Neuronal stem cell (in vitro differentiated cells): ENCODE measurements around the gene CACNB3.

Source experiments
- DNase-seq: peaks from one replicate; pipeline ENCODE4 v3.0.0-alpha.2; 2013; ENCODE audit warnings: low spot score
- H2AFZ ChIP-seq: one replicate; pipeline ENCODE4 v1.6.1; 2013; ENCODE audit warnings: mild to moderate bottlenecking, low read length, inconsistent platforms
- H2AK5ac ChIP-seq: 2 replicates; pipeline ENCODE4 v1.6.1; 2013; ENCODE audit warnings: low read depth, mild to moderate bottlenecking, inconsistent platforms, low read length, moderate library complexity, mixed read lengths
- H2BK120ac ChIP-seq: 2 replicates; pipeline ENCODE4 v1.6.1; 2013; ENCODE audit warnings: low read depth, mild to moderate bottlenecking, inconsistent platforms, low read length, moderate library complexity, mixed read lengths
- H2BK12ac ChIP-seq: one replicate; pipeline ENCODE4 v1.6.1; 2013; ENCODE audit warnings: low read length, inconsistent platforms
- H2BK15ac ChIP-seq: 2 replicates; pipeline ENCODE4 v1.6.1; 2013; ENCODE audit warnings: mild to moderate bottlenecking, low read length, inconsistent platforms, mixed read lengths
- H2BK5ac ChIP-seq: one replicate; pipeline ENCODE4 v1.6.1; 2013; ENCODE audit warnings: inconsistent platforms, mild to moderate bottlenecking, low read length, moderate library complexity
- H3K14ac ChIP-seq: one replicate; pipeline ENCODE4 v1.6.1; 2013; ENCODE audit warnings: low read length, inconsistent platforms
- H3K18ac ChIP-seq: 2 replicates; pipeline ENCODE4 v1.6.1; 2013; ENCODE audit warnings: low read length, inconsistent platforms
- H3K23ac ChIP-seq: 2 replicates; pipeline ENCODE4 v1.6.1; 2013; ENCODE audit warnings: low read depth, mild to moderate bottlenecking, mixed read lengths, low read length, inconsistent platforms; ENCODE audit not compliant: poor library complexity
- H3K27ac ChIP-seq: replicated peaks from 3 replicates; pipeline ENCODE4 v1.5.1; 2013; ENCODE audit warnings: low read length, inconsistent platforms
- H3K27me3 ChIP-seq, 3 experiments: 2 replicates each; pipeline ENCODE4 v1.6.1; 2013; ENCODE audit warnings: low read length in 3 of 3, mild to moderate bottlenecking in 2 of 3, inconsistent platforms in 1 of 3, low read depth in 1 of 3, mixed read lengths in 1 of 3, moderate library complexity in 1 of 3; ENCODE audit not compliant: control insufficient read depth in 3 of 3, insufficient read depth in 3 of 3
- H3K36me3 ChIP-seq, 2 donors: replicated peaks in 1 of 2; 2 replicates each; pipeline ENCODE4 v1.6.1; 2013; ENCODE audit warnings: low read length in 2 of 2; ENCODE audit not compliant: control insufficient read depth in 2 of 2, insufficient read depth in 2 of 2
- H3K4ac ChIP-seq: 2 replicates; pipeline ENCODE4 v1.6.1; 2013; ENCODE audit warnings: inconsistent platforms, mild to moderate bottlenecking, low read length, moderate library complexity
- H3K4me1 ChIP-seq, 2 donors: 1 replicate in 1 of 2; 2 replicates in 1 of 2; pipeline ENCODE4 v1.6.1; 2013; ENCODE audit warnings: low read length in 2 of 2, low read depth in 1 of 2; ENCODE audit not compliant: control insufficient read depth in 2 of 2, insufficient read depth in 1 of 2
- H3K4me2 ChIP-seq: one replicate; pipeline ENCODE4 v1.6.1; 2013; ENCODE audit warnings: mild to moderate bottlenecking, low read length, inconsistent platforms; ENCODE audit not compliant: insufficient read depth, poor library complexity, severe bottlenecking
- H3K4me3 ChIP-seq, 2 donors: 2 replicates each; pipeline ENCODE4 v1.5.1; 2013; ENCODE audit warnings: low read length in 2 of 2, mild to moderate bottlenecking in 2 of 2, inconsistent platforms in 1 of 2, moderate library complexity in 1 of 2
- H3K79me1 ChIP-seq: one replicate; pipeline ENCODE4 v1.6.1; 2013; ENCODE audit warnings: low read depth, mild to moderate bottlenecking, inconsistent platforms, low read length, moderate library complexity
- H3K9ac ChIP-seq: one replicate; pipeline ENCODE4 v1.6.1; 2013; ENCODE audit warnings: mild to moderate bottlenecking, low read depth, low read length, inconsistent platforms; ENCODE audit not compliant: poor library complexity
- H3K9me3 ChIP-seq, 2 donors: replicated peaks in 1 of 2; 2 replicates each; pipeline versions ENCODE3 to v1.6.1; 2013; ENCODE audit warnings: low read length in 2 of 2, mild to moderate bottlenecking in 2 of 2, inconsistent platforms in 1 of 2, low read depth in 1 of 2, mixed read lengths in 1 of 2, moderate library complexity in 1 of 2; ENCODE audit not compliant: control insufficient read depth in 2 of 2, insufficient read depth in 1 of 2
- H4K8ac ChIP-seq: one replicate; pipeline ENCODE4 v1.6.1; 2013; ENCODE audit warnings: low read depth, mild to moderate bottlenecking, inconsistent platforms, low read length, moderate library complexity
- H4K91ac ChIP-seq: one replicate; pipeline ENCODE4 v1.6.1; 2013; ENCODE audit warnings: low read length, low read depth, mild to moderate bottlenecking, inconsistent platforms; ENCODE audit not compliant: poor library complexity
- WGBS, 2 donors: extraction: QIAGEN DNeasy Blood & Tissue Kit; methylation state at CpG; one replicate each; pipeline ENCODE4 v1.1.7; 2013; ENCODE audit warnings: missing lambda C conversion rate in 2 of 2, mixed read lengths in 1 of 2; ENCODE audit not compliant: insufficient read length in 2 of 2, insufficient replicate concordance in 1 of 2; ENCODE audit errors: extremely low coverage in 2 of 2; 5-methylcytosine and 5-hydroxymethylcytosine counted together

CACNB3 gene

DNA sequence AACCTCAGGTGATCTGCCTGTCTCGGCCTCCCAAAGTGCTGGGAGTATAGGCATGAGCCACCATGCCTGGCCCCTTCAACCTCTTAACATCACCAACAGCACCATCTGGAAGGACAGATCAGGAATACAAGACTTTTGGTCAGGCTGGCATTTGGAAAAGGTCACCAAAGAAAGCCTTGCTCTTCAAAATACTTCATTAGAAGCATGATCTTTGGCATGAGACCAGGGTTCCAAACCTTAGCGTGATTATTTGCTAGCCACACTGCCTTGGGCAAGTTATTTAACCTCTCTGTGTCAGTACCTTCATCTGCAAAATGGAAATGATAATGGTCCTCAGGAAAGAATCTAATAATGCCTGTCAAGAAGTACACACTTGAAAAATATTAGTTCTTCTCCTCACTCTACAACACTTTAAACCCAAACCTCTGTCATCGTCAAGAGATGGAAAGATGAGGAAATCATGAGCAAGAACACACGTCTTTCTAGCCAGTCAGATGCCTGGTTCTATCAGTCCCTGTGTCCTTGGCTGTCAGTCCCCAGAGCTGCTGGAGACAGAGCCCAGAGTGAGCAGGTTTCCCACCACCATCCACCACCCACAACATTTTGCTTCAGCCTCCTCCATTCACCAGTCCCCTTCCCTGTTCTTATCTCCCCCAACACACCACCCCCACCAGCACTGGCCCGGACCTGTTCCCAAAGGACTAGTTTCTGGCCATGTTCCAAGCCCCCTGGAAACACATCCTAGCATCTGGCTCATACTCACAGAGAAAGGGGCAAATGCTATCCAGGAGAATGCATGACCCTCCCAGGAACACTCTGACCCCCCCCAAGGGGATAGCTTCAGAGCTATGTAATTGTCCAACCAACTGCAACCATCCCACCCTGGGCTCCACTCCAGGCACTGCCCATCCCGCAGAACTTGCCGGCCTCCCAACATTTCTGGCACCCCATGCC, 31.4 kb upstream of the CACNB3 start:
- Histone ChIP-seq H4K91ac (no peak overlapping the region), H3K18ac (no peak overlapping the region), H3K79me1 (peaks cover 17% of the 10 kb centered on the region), H3K27me3 (no peaks in the 10 kb centered on the region), H2BK15ac (peak overlapping the region; percentile 88), H4K8ac (no peak overlapping the region), H2BK5ac (peak overlapping the region; percentile 78), H3K9me3 (no peaks in the 10 kb centered on the region), H3K27ac (no peak overlapping the region), H3K4me1 (peaks cover 13 to 16% of the 10 kb centered on the region in 2 donors), H3K4ac (no peak overlapping the region), H2AFZ (no peak overlapping the region), H3K14ac (no peak overlapping the region), H3K4me2 (peak overlapping the region; percentile 87), H2BK12ac (no peak overlapping the region), H3K4me3 (peak overlapping the region; percentile 1 to 86), H3K36me3 (peaks cover 13 to 15% of the 10 kb centered on the region in 2 donors), H2BK120ac (no peak overlapping the region), H3K23ac (no peak overlapping the region), H3K9ac (peak overlapping the region; percentile 94), H2AK5ac (peak overlapping the region; percentile 94)
- no peak for DNase-seq
- no CpG with 5 or more reads among the region's 7 CpGs for WGBS, 2 donors

DNA sequence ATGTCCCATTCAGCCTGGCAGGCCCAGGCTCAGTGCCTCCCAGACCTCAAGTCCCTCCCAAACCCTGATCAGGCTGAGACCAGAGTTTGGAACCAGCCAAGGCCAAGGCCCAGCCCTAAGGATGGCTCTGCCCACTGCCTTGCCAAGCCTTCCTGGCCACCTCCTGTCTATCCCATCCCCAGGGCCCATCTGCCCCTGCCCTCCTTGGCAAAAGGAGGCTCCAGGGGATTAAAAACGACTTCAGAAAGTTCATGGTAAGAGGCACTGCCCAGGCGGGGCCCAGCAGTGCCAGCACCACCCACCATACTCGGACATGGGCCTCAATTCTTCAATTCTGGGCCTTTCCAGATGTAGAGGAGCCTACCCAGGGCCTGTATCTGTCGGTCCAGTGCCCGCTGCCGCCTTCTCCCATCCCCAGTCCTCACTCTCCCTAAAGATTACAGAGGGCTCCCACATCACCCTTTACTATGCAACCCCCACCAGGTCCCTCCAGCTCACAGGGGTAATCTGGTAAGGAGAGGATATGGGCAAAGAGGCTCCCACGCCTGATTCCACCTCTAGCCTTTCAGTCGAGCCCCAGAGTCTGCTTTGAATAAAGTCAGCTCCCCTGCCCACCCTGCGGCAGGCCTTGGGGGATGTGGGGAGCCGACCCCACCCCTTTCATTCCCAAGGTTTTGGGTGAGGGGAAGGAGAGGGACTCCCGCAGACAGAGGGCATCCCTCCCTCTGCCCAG, 30.3 kb upstream of the CACNB3 start:
- Histone ChIP-seq H4K91ac (no peak overlapping the region), H3K9ac (peak overlapping the region; percentile 94), H3K4me3 (peak overlapping the region; percentile 86 to 99), H2BK5ac (peak overlapping the region; percentile 98), H3K79me1 (peaks cover 13% of the 10 kb centered on the region), H3K4ac (no peak overlapping the region), H3K4me2 (peak overlapping the region; percentile 87), H3K18ac (peak overlapping the region; percentile 99), H2AFZ (peak overlapping the region; percentile 99), H3K36me3 (peaks cover 4 to 5% of the 10 kb centered on the region in 2 donors), H2BK120ac (peak overlapping the region; percentile 88), H3K23ac (peak overlapping the region; percentile 92), H2AK5ac (peak overlapping the region; percentile 94), H2BK12ac (peak overlapping the region; percentile 96), H4K8ac (no peak overlapping the region), H3K27me3 (no peaks in the 10 kb centered on the region), H3K14ac (no peak overlapping the region), H2BK15ac (peak overlapping the region; percentile 93), H3K4me1 (peaks cover 13 to 16% of the 10 kb centered on the region in 2 donors), H3K27ac (peak overlapping the region; percentile 75), H3K9me3 (no peaks in the 10 kb centered on the region)
- no CpG with 5 or more reads among the region's 11 CpGs for WGBS, 2 donors
- no peak for DNase-seq

DNA sequence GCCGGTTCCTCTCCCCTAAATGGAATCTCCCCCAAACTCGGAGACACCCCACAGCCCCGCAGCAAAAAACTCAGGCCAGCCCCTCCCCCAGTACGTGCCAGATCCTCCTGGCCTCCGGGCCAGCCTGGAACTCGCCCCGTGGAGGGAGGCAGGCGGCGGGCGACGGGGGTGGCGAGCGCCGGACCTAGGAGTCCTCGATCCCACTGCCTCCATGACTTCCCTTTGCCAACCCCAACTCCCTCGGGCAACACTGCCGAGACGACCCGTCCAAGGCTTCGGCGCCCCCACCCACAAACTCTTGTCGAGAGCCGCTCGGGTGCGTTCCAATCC, 29.8 kb upstream of the CACNB3 start:
- Histone ChIP-seq H3K36me3 (peaks cover 0 to 2% of the 10 kb centered on the region in 2 donors), H3K9me3 (no peaks in the 10 kb centered on the region), H3K4ac (peak overlapping the region; percentile 69), H2BK120ac (peak overlapping the region; percentile 88), H2AFZ (peak overlapping the region; percentile 99), H4K8ac (no peak overlapping the region), H3K4me2 (peak overlapping the region; percentile 87), H3K27me3 (no peaks in the 10 kb centered on the region), H3K4me3 (peak overlapping the region; percentile 86 to 99), H2BK5ac (peak overlapping the region; percentile 98), H3K14ac (peak overlapping the region; percentile 63), H2AK5ac (peak overlapping the region; percentile 94), H3K23ac (peak overlapping the region; percentile 92), H3K4me1 (peaks cover 13 to 16% of the 10 kb centered on the region in 2 donors), H3K18ac (peak overlapping the region; percentile 99), H3K9ac (peak overlapping the region; percentile 94), H2BK15ac (peak overlapping the region; percentile 93), H3K79me1 (peaks cover 12% of the 10 kb centered on the region), H4K91ac (no peak overlapping the region), H3K27ac (peak overlapping the region; percentile 75), H2BK12ac (peak overlapping the region; percentile 96)
- no peak for DNase-seq
- no CpG with 5 or more reads among the region's 25 CpGs for WGBS, 2 donors
